ENCODE data around the gene SERPINI1. TPM values are rescaled to one million over a fixed set of nuclear protein-coding genes. Genes with fewer than 3 reads are reported as not detected.

The SERPINI1 gene
- total and polyA plus RNA-seq, 9 of the 15 experiments (the other 6 are each of a cell fraction or from before 2014, with no cell fraction given) = 1.6 to 9.9 (median 3.5) TPM

GRCh38 chr3:167735233-167736138 is at the start of gene SERPINI1 (continued):
- TF ChIP-seq ATF3 (IDR thresholded peaks at IDR 0.05) (no peak), ATF3 (CRISPR knock-in tag; conservative IDR thresholded peaks at IDR 0.05) (no peak), KLF6 (CRISPR knock-in tag; IDR thresholded peaks at IDR 0.05; ENCODE audit: borderline replicate concordance) (no peak), THRAP3 (IDR thresholded peaks at IDR 0.05; ENCODE audit: borderline replicate concordance) (no peak), TBP (optimal IDR thresholded peaks at IDR 0.05; ENCODE audit: low read depth, low read length) (peak; percentile 72), ZNF764 (CRISPR knock-in tag; IDR thresholded peaks at IDR 0.05; ENCODE audit: low read depth) (no peak), ZKSCAN1 (IDR thresholded peaks at IDR 0.05; ENCODE audit: low read depth, low read length) (no peak), SIX5 (IDR thresholded peaks at IDR 0.05; ENCODE audit: borderline replicate concordance in 1 of 2, insufficient read depth in 1 of 2, low read depth in 1 of 2, low read length in 2 of 2) (no peak), ZNF511 (CRISPR knock-in tag; IDR thresholded peaks at IDR 0.05) (no peak; the same call in 1 of the 2 replicates), BRCA1 (IDR thresholded peaks at IDR 0.05) (no peak), BRCA1 (CRISPR knock-in tag; IDR thresholded peaks at IDR 0.05) (no peak), ZNF512 (tag; IDR thresholded peaks at IDR 0.05) (no peak), HLTF (IDR thresholded peaks at IDR 0.05) (no peak), E2F1 (CRISPR knock-in tag; IDR thresholded peaks at IDR 0.05) (no peak), ARID3A (IDR thresholded peaks at IDR 0.05; ENCODE audit: borderline replicate concordance, low read depth, low read length) (no peak), MCM5 (IDR thresholded peaks at IDR 0.05; ENCODE audit: low read depth) (no peak), GATAD2A (IDR thresholded peaks at IDR 0.05) (no peak), FOXP1 (CRISPR knock-in tag; IDR thresholded peaks at IDR 0.05) (peak; percentile 3; the same call in 1 of the 2 replicates), KDM2B (CRISPR knock-in tag; IDR thresholded peaks at IDR 0.05) (no peak), ZNF79 (CRISPR knock-in tag; IDR thresholded peaks at IDR 0.05; ENCODE audit: low read depth) (no peak), CXXC5 (CRISPR knock-in tag; IDR thresholded peaks at IDR 0.05) (no peak)

Measured in K562 (cell line).